B cell (primary cell): ENCODE measurements around the gene SH3RF1. TPM values are rescaled to one million over a fixed set of nuclear protein-coding genes. Genes with fewer than 3 reads are reported as not detected.
"Not testable (repeated sequence)": the region's sequence is repeated elsewhere in the genome, so short reads cannot be mapped to it uniquely, and the experiment has no call there.

Source experiments
- ATAC-seq: fragments of 200-7000 bp; cut with Tn5 transposase; one replicate; pipeline ENCODE4 v1.10.0; 2021; ENCODE audit warnings: low read depth, mild to moderate bottlenecking, moderate number of reproducible peaks, moderate library complexity
- CTCF ChIA-PET: fragments of 350-600 bp; sonication (Branson Sonifier 250); formaldehyde crosslinking; loops from one replicate; lab custom pipeline; 2021; ENCODE audit warnings: antibody characterized with exemption, inconsistent platforms; lab: Charles Lee
- POLR2A ChIA-PET: fragments of 350-600 bp; sonication (Branson Sonifier 250); formaldehyde crosslinking; loops from one replicate; lab custom pipeline; 2021; ENCODE audit warnings: antibody characterized with exemption; lab: Charles Lee
- DNase-seq: peaks from one replicate; pipeline ENCODE4 v3.0.0; 2013
- H2AFZ ChIP-seq: 2 replicates; pipeline ENCODE4 v1.6.1; 2012; ENCODE audit warnings: mild to moderate bottlenecking, low read depth, low read length; ENCODE audit not compliant: insufficient read depth, poor library complexity, severe bottlenecking
- H3K27ac ChIP-seq, 2 donors: 1 replicate in 1 of 2; 2 replicates in 1 of 2; pipeline ENCODE4 v1.5.1; 2012 to 2013; ENCODE audit warnings: low read length in 2 of 2, mild to moderate bottlenecking in 2 of 2, moderate library complexity in 1 of 2
- H3K27me3 ChIP-seq, 4 experiments: fragments of 200-600 bp in 1 of 4; sonication (generic) in 1 of 4; replicated peaks in 1 of 4; 1 replicate in 2 of 4; 2 replicates in 2 of 4; pipeline versions ENCODE4 v1.6.1 to v1.7.0; 2013 to 2016; ENCODE audit warnings: low read length in 3 of 4, mild to moderate bottlenecking in 2 of 4, mixed read lengths in 1 of 4, moderate library complexity in 1 of 4; ENCODE audit not compliant: insufficient read depth in 4 of 4, control insufficient read depth in 3 of 4; ENCODE audit errors: control extremely low read depth in 1 of 4
- H3K36me3 ChIP-seq, 2 experiments: replicated peaks in 1 of 2; 1 replicate in 1 of 2; 2 replicates in 1 of 2; pipeline versions ENCODE4 v1.6.1 to v1.7.1; 2013; ENCODE audit warnings: low read length in 1 of 2; ENCODE audit not compliant: insufficient read depth in 2 of 2, control insufficient read depth in 1 of 2; ENCODE audit errors: control extremely low read depth in 1 of 2, extremely low read depth in 1 of 2
- H3K4me1 ChIP-seq, 2 donors: fragments of 200-600 bp in 1 of 2; sonication (generic) in 1 of 2; 1 replicate in 1 of 2; 2 replicates in 1 of 2; pipeline versions ENCODE4 v1.5.1 to v1.6.1; 2013 to 2017; ENCODE audit warnings: low read length in 2 of 2; ENCODE audit not compliant: control insufficient read depth in 2 of 2, insufficient read depth in 2 of 2
- H3K4me2 ChIP-seq: replicated peaks from 2 replicates; pipeline ENCODE3; 2012; ENCODE audit warnings: mild to moderate bottlenecking, low read depth, low read length; ENCODE audit not compliant: poor library complexity, severe bottlenecking
- H3K4me3 ChIP-seq, 5 experiments: fragments of 200-600 bp in 1 of 5; sonication (generic) in 1 of 5; 1 replicate in 3 of 5; 2 replicates in 2 of 5; pipeline versions ENCODE4 v1.5.1 to v1.7.0; 2011 to 2016; ENCODE audit warnings: low read length in 4 of 5, mild to moderate bottlenecking in 4 of 5, low read depth in 2 of 5, control low read depth in 1 of 5, moderate library complexity in 1 of 5; ENCODE audit not compliant: insufficient read depth in 1 of 5; ENCODE audit errors: control extremely low read depth in 1 of 5, extremely low read depth in 1 of 5
- H3K79me2 ChIP-seq: fragments of 200-600 bp; sonication (generic); one replicate; pipeline ENCODE4 v1.6.0; 2016; ENCODE audit warnings: low read length; ENCODE audit not compliant: control insufficient read depth, insufficient read depth
- H3K9ac ChIP-seq: fragments of 200-600 bp; sonication (generic); 2 replicates; pipeline ENCODE4 v1.6.1; 2017; ENCODE audit warnings: mild to moderate bottlenecking, low read length, moderate library complexity
- H3K9me3 ChIP-seq, 3 donors: one replicate each; pipeline versions ENCODE4 v1.6.1 to v1.7.1; 2013; ENCODE audit warnings: low read length in 2 of 3; ENCODE audit not compliant: control insufficient read depth in 2 of 3, insufficient read depth in 1 of 3; ENCODE audit errors: control extremely low read depth in 1 of 3
- H4K20me1 ChIP-seq: 2 replicates; pipeline ENCODE4 v1.6.0; 2012; ENCODE audit warnings: mild to moderate bottlenecking, low read length; ENCODE audit not compliant: insufficient read depth, control insufficient read depth, poor library complexity, severe bottlenecking
- H3K27ac Mint-ChIP-seq: one replicate; pipeline ENCODE4 v1.8.0; 2021; ENCODE audit warnings: mixed read lengths
- H3K27me3 Mint-ChIP-seq: one replicate; pipeline ENCODE4 v1.8.0; 2021; ENCODE audit warnings: mixed read lengths
- H3K4me1 Mint-ChIP-seq: one replicate; pipeline ENCODE4 v1.8.0; 2021; ENCODE audit warnings: mixed read lengths
- H3K4me3 Mint-ChIP-seq: one replicate; pipeline ENCODE4 v1.8.0; 2021; ENCODE audit warnings: mixed read lengths
- H3K9me3 Mint-ChIP-seq: one replicate; pipeline ENCODE4 v1.8.0; 2022; ENCODE audit warnings: mixed read lengths; ENCODE audit not compliant: insufficient read depth
- EZH2 ChIP-seq: IDR thresholded peaks from 2 replicates; pipeline ENCODE4 v1.6.1; 2012; ENCODE audit warnings: borderline replicate concordance, low read depth, mild to moderate bottlenecking, moderate library complexity, low read length; ENCODE audit not compliant: insufficient read depth, poor library complexity, severe bottlenecking
- WGBS: methylation state at CpG from one replicate; pipeline ENCODE4 v1.1.5; 2013; ENCODE audit warnings: missing lambda C conversion rate; ENCODE audit not compliant: insufficient coverage; 5-methylcytosine and 5-hydroxymethylcytosine counted together
- intact Hi-C: fragments of 100-400 bp; cut with micrococcal nuclease; formaldehyde crosslinking; loops from one replicate; pipeline ENCODE4 v1.10.0; 2022
- polyA plus RNA-seq: library from polyadenylated mRNA; depleted of rRNA; stranded (reverse); fragments of >200 nt; gene quantifications from 2 replicates; pipeline ENCODE4 v1.2.3, GENCODE V29; 2012
- total RNA-seq, 2 donors: library from RNA; stranded (reverse); fragments of 120-200 nt in 1 of 2; gene quantifications; 1 replicate in 1 of 2; 2 replicates in 1 of 2; pipeline versions ENCODE4 v1.2.3 to v1.2.4, GENCODE V29; 2013 to 2022
- TF ChIP-seq, protein P1 (sequence below): fragments of 200-600 bp; IDR thresholded peaks from one replicate; pipeline ENCODE4 v1.8.0; 2022; ENCODE audit warnings: antibody characterized with exemption, mild to moderate bottlenecking

Gene SH3RF1
- total and polyA plus RNA-seq, 2 donors (not counting 1 experiment from before 2014, with no cell fraction given): 2.0 to 5.4 TPM

- Histone ChIP-seq H3K4me3 (no peak overlapping the region), H3K4me2 (no peak overlapping the region), H2AFZ (no peak overlapping the region), H3K27ac (no peak overlapping the region), H4K20me1 (no peaks in the 10 kb centered on the region), H3K9ac (no peak overlapping the region), H3K79me2 (no peaks in the 10 kb centered on the region), H3K9me3 (no peaks in the 10 kb centered on the region), H3K36me3 (no peaks in the 10 kb centered on the region), H3K4me1 (no peaks in the 10 kb centered on the region), H3K27me3 (no peaks in the 10 kb centered on the region)
- Mint-ChIP-seq H3K4me3 (no peak overlapping the region), H3K27ac (no peak overlapping the region), H3K27me3 (no peaks in the 10 kb centered on the region), H3K4me1 (peaks cover 5% of the 10 kb centered on the region), H3K9me3 (no peaks in the 10 kb centered on the region)
- no peak for DNase-seq
- ChIA-PET POLR2A (no interaction called here), CTCF (no interaction called here)
- no peak for ATAC-seq
- intact Hi-C loops: no loop called here
- TF ChIP-seq EZH2: no peak
- TF ChIP-seq, protein P1, sequence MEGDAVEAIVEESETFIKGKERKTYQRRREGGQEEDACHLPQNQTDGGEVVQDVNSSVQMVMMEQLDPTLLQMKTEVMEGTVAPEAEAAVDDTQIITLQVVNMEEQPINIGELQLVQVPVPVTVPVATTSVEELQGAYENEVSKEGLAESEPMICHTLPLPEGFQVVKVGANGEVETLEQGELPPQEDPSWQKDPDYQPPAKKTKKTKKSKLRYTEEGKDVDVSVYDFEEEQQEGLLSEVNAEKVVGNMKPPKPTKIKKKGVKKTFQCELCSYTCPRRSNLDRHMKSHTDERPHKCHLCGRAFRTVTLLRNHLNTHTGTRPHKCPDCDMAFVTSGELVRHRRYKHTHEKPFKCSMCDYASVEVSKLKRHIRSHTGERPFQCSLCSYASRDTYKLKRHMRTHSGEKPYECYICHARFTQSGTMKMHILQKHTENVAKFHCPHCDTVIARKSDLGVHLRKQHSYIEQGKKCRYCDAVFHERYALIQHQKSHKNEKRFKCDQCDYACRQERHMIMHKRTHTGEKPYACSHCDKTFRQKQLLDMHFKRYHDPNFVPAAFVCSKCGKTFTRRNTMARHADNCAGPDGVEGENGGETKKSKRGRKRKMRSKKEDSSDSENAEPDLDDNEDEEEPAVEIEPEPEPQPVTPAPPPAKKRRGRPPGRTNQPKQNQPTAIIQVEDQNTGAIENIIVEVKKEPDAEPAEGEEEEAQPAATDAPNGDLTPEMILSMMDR: no peak
- 100% methylated on average over 5 of the region's 13 CpGs for WGBS
These were observed 90.9 kb downstream of the SH3RF1 start for GRCh38 chr4:169179609-169180521.

DNA sequence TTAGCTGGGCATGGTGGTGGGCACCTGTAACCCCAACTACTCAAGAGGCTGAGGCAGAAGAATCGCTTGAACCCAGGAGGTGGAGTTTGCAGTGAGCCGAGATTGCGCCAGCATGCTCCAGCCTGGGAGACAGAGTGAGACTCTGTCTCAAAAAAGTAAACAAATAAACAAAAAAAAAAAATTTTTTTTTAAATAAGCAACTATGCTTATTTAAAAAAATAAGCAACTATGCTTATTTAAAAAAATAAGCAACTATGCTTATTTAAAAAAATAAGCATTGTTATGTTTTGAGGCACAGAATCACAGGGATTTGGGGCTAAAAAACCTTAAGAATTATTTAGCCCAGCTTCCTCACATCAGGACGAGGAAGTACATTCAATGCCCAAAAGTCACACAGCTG, 92.7 kb downstream of the SH3RF1 start:
- H3K9ac ChIP-seq, H3K9me3 ChIP-seq, H2AFZ ChIP-seq, H3K4me3 ChIP-seq, H3K4me2 ChIP-seq, H3K9me3 Mint-ChIP-seq, H3K27ac ChIP-seq, DNase-seq, H3K4me3 Mint-ChIP-seq, H3K4me1 ChIP-seq, H3K27me3 Mint-ChIP-seq, H3K36me3 ChIP-seq, CTCF ChIA-PET, H3K79me2 ChIP-seq, H3K27me3 ChIP-seq, H4K20me1 ChIP-seq, intact Hi-C loops, ATAC-seq, POLR2A ChIA-PET, H3K4me1 Mint-ChIP-seq, H3K27ac Mint-ChIP-seq: not testable (repeated sequence)
- WGBS: 86% methylated on average over 1 of the region's 4 CpGs
